SJCRH30 (cell line): ENCODE data around the gene LRRN4. TPM values are rescaled to one million over a fixed set of nuclear protein-coding genes. Genes with fewer than 3 reads are reported as not detected.

Experiments used
- DNase-seq, 2 experiments: peaks; one replicate each; pipeline ENCODE4 v3.0.0-alpha.2; 2015 to 2020
- H3K27ac ChIP-seq: fragments of 250-450 bp; sonication (Bioruptor Pico); 2 replicates; pipeline ENCODE4 v1.5.1; 2020; ENCODE audit warnings: mild to moderate bottlenecking, moderate library complexity
- H3K27me3 ChIP-seq: fragments of 250-450 bp; sonication (Bioruptor Pico); 2 replicates; pipeline ENCODE4 v1.5.1; 2020; ENCODE audit warnings: mild to moderate bottlenecking, moderate library complexity
- H3K36me3 ChIP-seq: fragments of 250-450 bp; sonication (Bioruptor Pico); 2 replicates; pipeline ENCODE4 v1.5.1; 2020; ENCODE audit warnings: mild to moderate bottlenecking, moderate library complexity
- H3K4me1 ChIP-seq: fragments of 250-450 bp; sonication (Bioruptor Pico); 2 replicates; pipeline ENCODE4 v1.5.1; 2020; ENCODE audit warnings: mild to moderate bottlenecking, moderate library complexity
- H3K4me3 ChIP-seq: fragments of 250-450 bp; sonication (Bioruptor Pico); 2 replicates; pipeline ENCODE4 v1.5.1; 2020; ENCODE audit warnings: mild to moderate bottlenecking, moderate library complexity
- H3K9me3 ChIP-seq: fragments of 250-450 bp; sonication (Bioruptor Pico); replicated peaks from 2 replicates; pipeline ENCODE4 v1.5.1; 2020; ENCODE audit warnings: mild to moderate bottlenecking, moderate library complexity
- total RNA-seq: library from RNA; depleted of rRNA; stranded (reverse); fragments of >200 nt; shearing (Covaris generic); gene quantifications from 2 replicates; pipeline ENCODE4 v1.2.3, GENCODE V29; 2014

The LRRN4 gene
- total RNA-seq, 1 experiment from 2014 or later: 3.3 TPM

- Histone ChIP-seq H3K9me3 (0 out of 2 replicates have a peak, but pooled peaks cover 2% of the 10 kb centered on the region), H3K4me3 (no peak overlapping the region), H3K27me3 (no peaks in the 10 kb centered on the region), H3K36me3 (peaks cover 29% of the 10 kb centered on the region), H3K27ac (no peak overlapping the region), H3K4me1 (no peaks in the 10 kb centered on the region)
- no peak for DNase-seq
Observed at GRCh38 chr20:6029538-6029937, 24.3 kb downstream of the LRRN4 start.

GRCh38 chr20:6028818-6029217 is 25.0 kb downstream of the LRRN4 start:
- Histone ChIP-seq H3K27me3 (no peaks in the 10 kb centered on the region), H3K36me3 (peaks cover 32% of the 10 kb centered on the region), H3K4me1 (no peaks in the 10 kb centered on the region), H3K4me3 (no peak overlapping the region), H3K27ac (no peak overlapping the region), H3K9me3 (0 out of 2 replicates have a peak, but pooled peaks cover 6% of the 10 kb centered on the region)
- no peak for DNase-seq

GRCh38 chr20:6026051-6026450 is 27.8 kb downstream of the LRRN4 start:
- no peaks in the 10 kb centered on the region for H3K4me1 ChIP-seq
- peaks cover 49% of the 10 kb centered on the region for H3K36me3 ChIP-seq
- peak in 1 of 2 experiments; percentile 24 for DNase-seq
- no peak overlapping the region for H3K4me3 ChIP-seq
- 0 out of 2 replicates have a peak, but pooled peaks cover 6% of the 10 kb centered on the region for H3K9me3 ChIP-seq
- no peaks in the 10 kb centered on the region for H3K27me3 ChIP-seq
- no peak overlapping the region for H3K27ac ChIP-seq

- H3K27ac ChIP-seq: no peak overlapping the region
- no peaks in the 10 kb centered on the region for H3K4me1 ChIP-seq
- H3K27me3 ChIP-seq: no peaks in the 10 kb centered on the region
- H3K9me3 ChIP-seq: 0 out of 2 replicates have a peak, but pooled peaks cover 6% of the 10 kb centered on the region
- DNase-seq: no peak
- H3K4me3 ChIP-seq: no peak overlapping the region
- H3K36me3 ChIP-seq: peaks cover 53% of the 10 kb centered on the region
Observed at GRCh38 chr20:6024768-6025167, 29.1 kb downstream of the LRRN4 start.

GRCh38 chr20:6017880-6018279 is 36.0 kb downstream of the LRRN4 start:
- no peak for DNase-seq
- Histone ChIP-seq H3K4me1 (no peaks in the 10 kb centered on the region), H3K9me3 (no peaks in the 10 kb centered on the region), H3K36me3 (peaks cover 53% of the 10 kb centered on the region), H3K4me3 (no peak overlapping the region), H3K27ac (no peak overlapping the region), H3K27me3 (no peaks in the 10 kb centered on the region)

GRCh38 chr20:6017467-6017866 is 36.4 kb downstream of the LRRN4 start:
- Histone ChIP-seq H3K27ac (no peak overlapping the region), H3K9me3 (no peaks in the 10 kb centered on the region), H3K36me3 (peaks cover 53% of the 10 kb centered on the region), H3K27me3 (no peaks in the 10 kb centered on the region), H3K4me3 (no peak overlapping the region), H3K4me1 (no peaks in the 10 kb centered on the region)
- DNase-seq: no peak

GRCh38 chr20:6014957-6015356 is 38.9 kb downstream of the LRRN4 start:
- no peak overlapping the region for H3K4me3 ChIP-seq
- H3K9me3 ChIP-seq: no peaks in the 10 kb centered on the region
- no peaks in the 10 kb centered on the region for H3K4me1 ChIP-seq
- no peaks in the 10 kb centered on the region for H3K27me3 ChIP-seq
- no peak overlapping the region for H3K27ac ChIP-seq
- no peak for DNase-seq
- H3K36me3 ChIP-seq: peaks cover 60% of the 10 kb centered on the region

GRCh38 chr20:6014017-6014416 is 39.8 kb downstream of the LRRN4 start:
- no peak for DNase-seq
- H3K36me3 ChIP-seq: peaks cover 63% of the 10 kb centered on the region
- H3K4me1 ChIP-seq: no peaks in the 10 kb centered on the region
- no peaks in the 10 kb centered on the region for H3K9me3 ChIP-seq
- no peak overlapping the region for H3K27ac ChIP-seq
- H3K4me3 ChIP-seq: no peak overlapping the region
- no peaks in the 10 kb centered on the region for H3K27me3 ChIP-seq

- Histone ChIP-seq H3K36me3 (peaks cover 58% of the 10 kb centered on the region), H3K9me3 (no peaks in the 10 kb centered on the region), H3K4me3 (no peak overlapping the region), H3K4me1 (0 out of 2 replicates have a peak, but pooled peaks cover 6% of the 10 kb centered on the region), H3K27ac (no peak overlapping the region), H3K27me3 (no peaks in the 10 kb centered on the region)
- no peak for DNase-seq
Observed at GRCh38 chr20:6012179-6012578, 41.7 kb downstream of the LRRN4 start.

GRCh38 chr20:6008254-6008653 is 45.6 kb downstream of the LRRN4 start:
- H3K9me3 ChIP-seq: no peaks in the 10 kb centered on the region
- H3K27ac ChIP-seq: no peak overlapping the region
- H3K36me3 ChIP-seq: peaks cover 30% of the 10 kb centered on the region
- peaks cover 7% of the 10 kb centered on the region; the same call in 1 of the 2 replicates for H3K4me1 ChIP-seq
- no peaks in the 10 kb centered on the region for H3K27me3 ChIP-seq
- peak in 1 of 2 experiments; percentile 39 for DNase-seq
- no peak overlapping the region for H3K4me3 ChIP-seq

GRCh38 chr20:6007529-6008103 is 46.2 kb downstream of the LRRN4 start:
- no peaks in the 10 kb centered on the region for H3K27me3 ChIP-seq
- H3K4me3 ChIP-seq: peak overlapping the region; percentile 93; the same call in 1 of the 2 replicates
- H3K4me1 ChIP-seq: peaks cover 7% of the 10 kb centered on the region; the same call in 1 of the 2 replicates
- DNase-seq: no peak
- H3K36me3 ChIP-seq: peaks cover 27% of the 10 kb centered on the region
- H3K27ac ChIP-seq: no peak overlapping the region
- no peaks in the 10 kb centered on the region for H3K9me3 ChIP-seq

GRCh38 chr20:6007094-6007528 is 46.7 kb downstream of the LRRN4 start:
- Histone ChIP-seq H3K27me3 (no peaks in the 10 kb centered on the region), H3K36me3 (peaks cover 23% of the 10 kb centered on the region), H3K9me3 (no peaks in the 10 kb centered on the region), H3K4me1 (peaks cover 7% of the 10 kb centered on the region; the same call in 1 of the 2 replicates), H3K4me3 (peak overlapping the region; percentile 93), H3K27ac (no peak overlapping the region)
- peak in 1 of 2 experiments; percentile 16 for DNase-seq

- H3K4me3 ChIP-seq: peak overlapping the region; percentile 93
- H3K9me3 ChIP-seq: no peaks in the 10 kb centered on the region
- no peaks in the 10 kb centered on the region for H3K27me3 ChIP-seq
- no peak overlapping the region; the same call in 1 of the 2 replicates for H3K27ac ChIP-seq
- peaks cover 18% of the 10 kb centered on the region for H3K36me3 ChIP-seq
- no peak for DNase-seq
- peaks cover 7% of the 10 kb centered on the region; the same call in 1 of the 2 replicates for H3K4me1 ChIP-seq
Observed at GRCh38 chr20:6006603-6006949, 47.3 kb downstream of the LRRN4 start.

- H3K27me3 ChIP-seq: no peaks in the 10 kb centered on the region
- H3K27ac ChIP-seq: no peak overlapping the region
- no peak for DNase-seq
- no peaks in the 10 kb centered on the region; the same call in 1 of the 2 replicates for H3K4me1 ChIP-seq
- no peaks in the 10 kb centered on the region for H3K9me3 ChIP-seq
- no peak overlapping the region for H3K4me3 ChIP-seq
- peaks cover 19% of the 10 kb centered on the region for H3K36me3 ChIP-seq
Observed at GRCh38 chr20:6000871-6001270, 53.0 kb downstream of the LRRN4 start.

GRCh38 chr20:5999783-6000182 is 54.1 kb downstream of the LRRN4 start:
- Histone ChIP-seq H3K27me3 (no peaks in the 10 kb centered on the region), H3K36me3 (peaks cover 30% of the 10 kb centered on the region), H3K4me3 (no peak overlapping the region), H3K27ac (no peak overlapping the region), H3K9me3 (no peaks in the 10 kb centered on the region), H3K4me1 (no peaks in the 10 kb centered on the region)
- no peak for DNase-seq

GRCh38 chr20:5996765-5997164 is 57.1 kb downstream of the LRRN4 start:
- H3K4me3 ChIP-seq: no peak overlapping the region
- peak in 1 of 2 experiments; percentile 18 for DNase-seq
- no peaks in the 10 kb centered on the region for H3K9me3 ChIP-seq
- no peaks in the 10 kb centered on the region for H3K27me3 ChIP-seq
- H3K36me3 ChIP-seq: peaks cover 53% of the 10 kb centered on the region
- H3K27ac ChIP-seq: no peak overlapping the region
- no peaks in the 10 kb centered on the region for H3K4me1 ChIP-seq
